WTC11 (cell line): ENCODE results near the gene VWF.

Experiments
- ATF2 ChIP-seq: sonication (generic); formaldehyde crosslinking; IDR thresholded peaks from 2 replicates; pipeline ENCODE4 v1.8.1; 2022; ENCODE audit warnings: low read depth, missing genetic modification reagents, borderline replicate concordance
- CTCF ChIP-seq: fragments of 200-600 bp; IDR thresholded peaks from 2 replicates; pipeline ENCODE4 v1.8.0; 2022; ENCODE audit warnings: antibody characterized with exemption
- HMGA2 ChIP-seq: fragments of 250-450 bp; sonication (Bioruptor Pico); IDR thresholded peaks from 2 replicates; pipeline ENCODE4 v1.4.0; 2021; ENCODE audit warnings: mild to moderate bottlenecking, moderate library complexity
- JUN ChIP-seq: sonication (generic); formaldehyde crosslinking; IDR thresholded peaks from 2 replicates; pipeline ENCODE4 v1.8.0; 2023; ENCODE audit warnings: mild to moderate bottlenecking, missing genetic modification reagents
- NFYB ChIP-seq: sonication (generic); formaldehyde crosslinking; conservative IDR thresholded peaks from 2 replicates; pipeline ENCODE4 v1.8.0; 2022; ENCODE audit warnings: low read depth, missing genetic modification reagents
- SMAD3 ChIP-seq: sonication (generic); formaldehyde crosslinking; IDR thresholded peaks from 2 replicates; pipeline ENCODE4 v1.8.0; 2022; ENCODE audit warnings: missing genetic modification reagents, mild to moderate bottlenecking, borderline replicate concordance
- SP1 ChIP-seq: sonication (generic); formaldehyde crosslinking; conservative IDR thresholded peaks from 2 replicates; pipeline ENCODE4 v1.8.1; 2022; ENCODE audit warnings: missing genetic modification reagents
- TEAD4 ChIP-seq: sonication (generic); formaldehyde crosslinking; IDR thresholded peaks from 2 replicates; pipeline ENCODE4 v1.8.0; 2022; ENCODE audit warnings: mild to moderate bottlenecking, missing genetic modification reagents
- ZBTB43 ChIP-seq: sonication (generic); formaldehyde crosslinking; IDR thresholded peaks from 2 replicates; pipeline ENCODE4 v1.8.1; 2023; ENCODE audit warnings: mild to moderate bottlenecking, missing genetic modification reagents
- ZNF232 ChIP-seq: sonication (generic); formaldehyde crosslinking; IDR thresholded peaks from 2 replicates; pipeline ENCODE4 v1.8.0; 2022; ENCODE audit warnings: mild to moderate bottlenecking, missing genetic modification reagents
- ZNF512 ChIP-seq: sonication (generic); formaldehyde crosslinking; IDR thresholded peaks from 2 replicates; pipeline ENCODE4 v1.8.1; 2022; ENCODE audit warnings: missing genetic modification reagents, borderline replicate concordance
- TF ChIP-seq, protein P1 (sequence below): fragments of 250-450 bp; sonication (Bioruptor Pico); conservative IDR thresholded peaks from 2 replicates; pipeline ENCODE4 v1.9.0; 2021; ENCODE audit warnings: mild to moderate bottlenecking
- TF ChIP-seq, protein P2 (sequence below): sonication (generic); formaldehyde crosslinking; IDR thresholded peaks from 2 replicates; pipeline ENCODE4 v1.8.1; 2023; ENCODE audit warnings: mild to moderate bottlenecking, missing genetic modification reagents
- TF ChIP-seq, protein P3 (sequence below): sonication (generic); formaldehyde crosslinking; IDR thresholded peaks from 2 replicates; pipeline ENCODE4 v1.8.0; 2023; ENCODE audit warnings: missing genetic modification reagents

GRCh38 chr12:5904441-5904840 is 220.0 kb downstream of the VWF start:
- TF ChIP-seq CTCF (no peak), ZBTB43 (CRISPR knock-in tag) (no peak), TEAD4 (no peak), ATF2 (no peak), NFYB (CRISPR knock-in tag) (no peak), SP1 (CRISPR knock-in tag) (no peak), SMAD3 (CRISPR knock-in tag) (no peak), HMGA2 (CRISPR knock-in tag) (no peak), ZNF232 (CRISPR knock-in tag) (no peak), JUN (CRISPR knock-in tag) (no peak), ZNF512 (no peak)
- TF ChIP-seq, protein P1, sequence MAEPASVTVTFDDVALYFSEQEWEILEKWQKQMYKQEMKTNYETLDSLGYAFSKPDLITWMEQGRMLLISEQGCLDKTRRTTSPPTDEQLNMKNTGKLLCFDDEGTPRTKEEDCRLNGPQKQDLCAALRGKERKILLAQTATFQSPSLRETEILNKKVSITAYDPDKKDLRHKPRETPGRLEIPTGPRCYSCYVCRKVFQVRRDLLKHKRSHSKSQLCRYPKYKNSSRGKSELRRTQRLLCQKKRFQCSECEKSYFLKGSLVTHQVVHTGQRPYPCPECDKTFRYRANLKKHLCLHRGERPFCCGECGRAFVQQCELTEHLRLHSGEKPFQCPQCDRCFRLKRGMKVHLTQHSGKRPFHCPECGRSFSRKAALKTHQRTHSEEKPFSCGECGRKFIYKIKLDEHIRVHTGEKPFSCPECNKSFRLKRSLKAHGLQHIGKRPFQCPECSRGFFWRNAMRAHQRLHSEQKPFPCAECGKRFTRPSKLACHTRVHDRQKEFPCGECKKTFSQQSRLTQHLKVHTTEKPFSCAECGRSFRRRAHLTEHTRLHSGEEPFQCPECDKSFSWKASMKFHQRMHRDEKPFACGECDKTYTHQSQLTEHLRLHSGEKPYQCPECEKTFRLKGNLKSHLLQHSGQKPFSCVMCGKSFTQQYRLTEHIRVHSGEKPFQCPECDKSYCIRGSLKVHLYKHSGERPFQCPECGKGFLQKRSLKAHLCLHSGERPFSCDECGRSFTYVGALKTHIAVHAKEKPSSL, result no peak
- TF ChIP-seq, protein P2, sequence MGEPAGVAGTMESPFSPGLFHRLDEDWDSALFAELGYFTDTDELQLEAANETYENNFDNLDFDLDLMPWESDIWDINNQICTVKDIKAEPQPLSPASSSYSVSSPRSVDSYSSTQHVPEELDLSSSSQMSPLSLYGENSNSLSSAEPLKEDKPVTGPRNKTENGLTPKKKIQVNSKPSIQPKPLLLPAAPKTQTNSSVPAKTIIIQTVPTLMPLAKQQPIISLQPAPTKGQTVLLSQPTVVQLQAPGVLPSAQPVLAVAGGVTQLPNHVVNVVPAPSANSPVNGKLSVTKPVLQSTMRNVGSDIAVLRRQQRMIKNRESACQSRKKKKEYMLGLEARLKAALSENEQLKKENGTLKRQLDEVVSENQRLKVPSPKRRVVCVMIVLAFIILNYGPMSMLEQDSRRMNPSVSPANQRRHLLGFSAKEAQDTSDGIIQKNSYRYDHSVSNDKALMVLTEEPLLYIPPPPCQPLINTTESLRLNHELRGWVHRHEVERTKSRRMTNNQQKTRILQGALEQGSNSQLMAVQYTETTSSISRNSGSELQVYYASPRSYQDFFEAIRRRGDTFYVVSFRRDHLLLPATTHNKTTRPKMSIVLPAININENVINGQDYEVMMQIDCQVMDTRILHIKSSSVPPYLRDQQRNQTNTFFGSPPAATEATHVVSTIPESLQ (CRISPR knock-in tag), result no peak
- TF ChIP-seq, protein P3, sequence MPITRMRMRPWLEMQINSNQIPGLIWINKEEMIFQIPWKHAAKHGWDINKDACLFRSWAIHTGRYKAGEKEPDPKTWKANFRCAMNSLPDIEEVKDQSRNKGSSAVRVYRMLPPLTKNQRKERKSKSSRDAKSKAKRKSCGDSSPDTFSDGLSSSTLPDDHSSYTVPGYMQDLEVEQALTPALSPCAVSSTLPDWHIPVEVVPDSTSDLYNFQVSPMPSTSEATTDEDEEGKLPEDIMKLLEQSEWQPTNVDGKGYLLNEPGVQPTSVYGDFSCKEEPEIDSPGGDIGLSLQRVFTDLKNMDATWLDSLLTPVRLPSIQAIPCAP (CRISPR knock-in tag), result no peak
